HG02610 (cell line): ENCODE data around the gene PTCH1.

ENCODE experiments used
- ATAC-seq: cut with Tn5 transposase; IDR thresholded peaks from one replicate; pipeline ENCODE4 v1.9.1; 2021; ENCODE audit warnings: mild to moderate bottlenecking, moderate library complexity; ENCODE audit not compliant: unreplicated experiment

PTCH1 gene

GRCh38 chr9:95443301-95443700 lies 73.5 kb downstream of the PTCH1 start:
- ATAC-seq = no peak

DNA sequence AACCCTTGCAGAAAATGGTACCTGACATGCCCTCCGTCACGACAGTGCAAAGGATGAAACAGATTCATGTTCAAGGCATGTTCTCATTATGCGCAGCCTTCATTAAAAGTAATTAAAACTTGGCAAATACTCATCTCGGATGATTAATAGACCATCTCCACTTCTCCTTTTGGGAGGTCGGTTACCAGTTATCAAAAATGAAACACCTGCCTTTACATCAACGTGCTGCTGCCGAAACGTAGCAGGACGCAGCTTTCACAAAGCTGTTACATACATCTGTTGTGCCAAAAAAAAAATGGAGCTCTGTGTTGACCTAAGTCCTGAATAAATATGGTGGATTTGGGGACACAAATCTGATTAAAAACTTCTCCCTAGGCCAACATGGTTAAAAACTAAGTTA lies 75.7 kb downstream of the PTCH1 start:
- ATAC-seq = no peak

GRCh38 chr9:95440447-95440846 lies 76.3 kb downstream of the PTCH1 start:
- ATAC-seq = no peak

DNA sequence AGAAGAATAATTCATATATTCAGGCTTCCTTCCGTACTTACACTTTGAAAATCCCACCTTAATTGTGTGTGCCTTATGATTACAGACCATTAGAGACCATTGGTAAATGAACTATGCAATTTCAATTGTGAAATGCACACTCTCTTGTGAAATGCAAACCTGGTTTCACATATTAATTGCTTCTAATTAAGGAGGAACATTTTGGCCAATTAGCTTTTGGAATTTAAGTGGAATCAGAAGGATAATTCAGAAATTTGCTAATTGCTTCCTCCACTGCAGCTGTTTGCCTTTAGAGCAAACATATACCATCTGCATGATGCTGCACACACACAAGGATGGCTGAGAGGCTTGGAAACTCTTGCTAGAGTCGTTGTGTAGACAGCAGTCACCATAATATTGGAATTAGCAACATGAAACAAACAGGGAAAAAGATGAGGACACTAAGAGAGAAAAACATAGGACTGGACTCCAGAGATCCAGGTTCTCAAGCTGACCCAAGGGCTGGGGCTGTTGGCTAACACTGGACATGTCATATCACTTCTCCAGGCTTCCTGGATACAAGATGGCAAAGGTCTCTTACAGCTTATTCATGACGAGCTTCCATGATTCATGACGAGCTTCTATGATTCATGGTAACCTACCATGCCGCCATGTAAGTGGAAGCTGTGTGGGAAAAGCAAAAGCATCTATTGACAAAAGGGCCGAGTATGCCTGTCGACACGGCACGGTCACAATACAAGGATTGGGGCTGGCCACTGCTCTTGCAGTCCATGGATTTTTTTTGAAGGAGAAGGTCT lies 78.0 kb downstream of the PTCH1 start:
- ATAC-seq = no peak

DNA sequence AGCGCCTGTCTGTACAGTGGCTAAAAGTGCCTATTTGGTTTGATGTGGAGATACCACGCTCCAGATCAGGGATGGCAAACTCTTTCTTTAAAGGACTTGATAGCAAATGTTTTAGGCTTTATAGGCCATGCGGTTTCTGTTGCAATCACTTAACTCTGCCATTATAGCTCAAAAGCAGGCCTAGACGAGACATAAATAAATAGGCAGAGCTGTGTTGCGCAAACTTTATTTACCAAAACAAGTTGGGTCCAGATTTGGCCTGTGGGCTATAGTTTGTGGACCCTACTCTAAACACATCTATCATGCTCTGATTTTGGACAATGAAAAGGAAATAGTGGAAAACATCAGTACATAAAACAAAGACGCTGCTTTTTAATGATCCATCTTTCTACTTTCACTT lies 79.2 kb downstream of the PTCH1 start:
- ATAC-seq = no peak

DNA sequence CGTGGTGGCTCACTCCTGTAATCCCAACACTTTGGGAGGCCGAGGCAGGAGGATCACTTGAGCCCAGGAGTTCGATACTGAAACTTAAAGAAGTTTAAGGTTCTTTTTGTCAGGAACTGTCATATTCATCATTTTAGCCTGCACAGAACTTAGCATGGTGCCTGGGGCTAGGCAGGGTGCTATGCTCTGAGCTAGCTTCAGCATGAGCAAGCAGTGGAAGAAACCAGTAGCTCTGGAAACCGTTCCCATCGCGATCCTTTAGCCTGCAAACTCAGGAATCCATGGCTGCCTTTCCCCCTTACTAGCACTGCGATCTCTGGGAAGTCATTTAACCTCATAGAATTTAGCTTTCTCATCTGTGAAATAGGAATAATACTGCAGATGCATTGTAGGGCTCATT lies 80.4 kb downstream of the PTCH1 start:
- ATAC-seq = no peak

- no peak for ATAC-seq
Observed at GRCh38 chr9:95435074-95435728, 81.6 kb downstream of the PTCH1 start.

- no peak for ATAC-seq
Observed at GRCh38 chr9:95434116-95435073, 82.4 kb downstream of the PTCH1 start.

GRCh38 chr9:95433096-95433819 lies 83.5 kb downstream of the PTCH1 start:
- ATAC-seq = no peak

DNA sequence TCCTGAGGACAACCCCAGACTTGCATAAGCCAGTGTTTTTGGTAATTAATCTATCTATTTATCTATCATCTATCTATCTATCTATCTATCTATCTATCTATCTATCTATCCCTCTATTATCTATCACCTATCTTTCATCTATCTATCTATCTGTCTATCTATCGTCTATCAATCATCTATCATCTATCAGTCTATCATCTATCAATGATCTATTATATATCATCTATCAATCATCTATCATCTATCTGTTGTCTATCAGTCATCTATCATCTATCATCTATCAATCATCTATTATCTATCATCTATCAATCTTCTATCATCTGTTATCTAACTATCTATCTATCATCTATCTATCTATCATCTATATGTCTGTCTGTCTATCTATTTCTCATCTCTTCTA lies 85.5 kb downstream of the PTCH1 start:
- ATAC-seq = no peak

DNA sequence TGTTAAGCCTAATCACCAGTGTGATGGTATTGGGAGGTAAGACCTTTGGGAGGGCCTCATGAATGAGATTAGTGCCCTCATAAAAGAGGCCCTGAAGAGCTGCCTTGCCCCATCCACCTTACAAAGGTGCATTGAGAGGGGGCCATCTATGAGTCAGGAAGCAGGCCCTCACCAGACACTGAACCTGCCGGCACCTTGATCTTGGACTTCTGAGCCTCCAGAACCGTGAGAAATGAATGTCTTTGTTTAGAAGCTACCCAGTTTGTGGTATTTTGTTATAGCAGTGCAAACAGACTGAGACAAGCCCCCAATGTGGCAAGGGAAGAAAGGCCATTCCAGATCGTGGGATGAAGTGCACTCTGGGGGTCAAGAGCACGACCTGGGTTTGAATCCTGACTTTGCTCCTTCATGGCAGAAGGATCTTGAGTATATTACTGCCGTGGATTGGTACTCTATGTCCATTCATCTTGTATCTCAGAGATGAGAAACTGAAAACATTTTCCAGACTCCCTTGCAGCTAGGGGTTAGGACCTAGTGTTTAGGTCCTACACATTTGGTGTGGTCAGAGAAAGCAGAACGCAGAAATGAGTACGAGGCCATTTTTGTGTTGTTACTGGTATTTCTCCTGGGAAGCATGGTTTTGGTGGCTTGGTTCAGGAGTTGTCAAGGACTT lies 86.7 kb downstream of the PTCH1 start:
- ATAC-seq = no peak

- no peak for ATAC-seq
Observed at GRCh38 chr9:95429096-95429495, 87.7 kb downstream of the PTCH1 start.

DNA sequence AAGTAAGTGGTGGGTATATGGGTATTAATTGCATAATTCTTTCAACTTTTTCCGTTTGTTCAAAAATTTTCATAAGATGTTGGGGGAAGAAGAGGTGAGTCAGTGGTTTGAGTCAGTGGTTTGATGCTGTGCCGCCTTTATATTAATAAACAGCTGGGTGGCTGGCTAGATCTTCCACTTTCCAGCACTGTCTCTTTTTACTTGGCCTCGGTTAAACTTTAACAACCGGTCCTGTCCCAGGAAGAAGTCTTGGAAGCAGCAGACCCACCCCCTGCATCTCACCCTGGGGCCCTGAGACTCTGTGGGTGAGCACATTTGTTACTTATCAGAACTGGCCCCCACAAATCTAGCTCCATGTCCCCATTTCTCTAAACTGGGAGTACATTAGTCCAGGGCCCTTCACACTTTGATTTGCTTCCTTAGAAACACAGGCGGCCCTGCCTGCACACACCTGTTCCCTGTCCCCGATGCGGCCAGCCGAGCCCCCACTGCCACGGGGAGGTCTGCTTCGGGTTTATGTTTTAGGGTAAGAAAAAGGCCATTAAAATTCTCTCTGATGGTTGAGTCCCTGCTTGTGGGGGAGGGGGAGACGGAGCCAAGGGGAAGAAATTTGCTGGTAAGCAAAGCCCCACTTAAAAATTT lies 90.7 kb downstream of the PTCH1 start:
- ATAC-seq = no peak

GRCh38 chr9:95422650-95423049 lies 94.1 kb downstream of the PTCH1 start:
- ATAC-seq = no peak

DNA sequence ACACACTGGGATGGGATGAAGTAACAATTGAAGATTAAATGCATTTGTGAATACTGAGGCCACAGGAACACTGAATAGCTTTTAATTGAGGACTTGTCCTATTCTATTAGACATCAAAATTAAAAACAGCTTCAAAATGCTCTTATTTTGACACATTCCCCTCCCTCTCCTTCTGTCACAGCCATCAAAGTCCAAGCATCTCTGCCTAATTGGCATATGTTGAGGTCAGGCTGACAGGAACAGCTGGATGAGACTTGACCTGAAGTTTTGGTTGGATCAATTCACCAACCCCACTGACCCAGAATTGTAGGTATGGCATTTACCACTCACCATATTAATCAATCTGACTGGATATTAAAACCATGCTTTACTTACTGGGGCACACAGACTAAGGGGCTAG lies 96.3 kb downstream of the PTCH1 start:
- no peak for ATAC-seq

GRCh38 chr9:95419444-95419843 lies 97.3 kb downstream of the PTCH1 start:
- no peak for ATAC-seq

DNA sequence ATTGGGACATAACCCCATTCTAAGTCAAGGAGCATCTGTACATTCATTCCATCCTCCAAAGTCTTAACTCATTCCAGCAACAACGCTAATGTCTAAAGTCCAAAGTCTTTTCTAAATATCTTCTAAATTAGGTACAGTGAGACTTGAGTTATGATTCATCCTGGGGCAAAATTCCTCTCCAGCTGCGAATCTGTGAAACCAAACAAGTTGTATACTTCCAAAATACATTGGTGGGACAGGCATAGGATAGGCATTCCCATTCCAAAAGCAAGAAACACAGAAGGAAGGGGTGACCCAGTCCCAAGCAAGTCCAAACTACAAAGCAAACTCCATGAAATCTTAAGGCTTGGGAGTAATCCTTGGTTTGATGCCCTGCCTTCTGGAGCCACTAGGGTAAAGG lies 101.6 kb downstream of the PTCH1 start:
- no peak for ATAC-seq

- ATAC-seq = no peak
Observed at GRCh38 chr9:95413793-95414192, 103.0 kb downstream of the PTCH1 start.

DNA sequence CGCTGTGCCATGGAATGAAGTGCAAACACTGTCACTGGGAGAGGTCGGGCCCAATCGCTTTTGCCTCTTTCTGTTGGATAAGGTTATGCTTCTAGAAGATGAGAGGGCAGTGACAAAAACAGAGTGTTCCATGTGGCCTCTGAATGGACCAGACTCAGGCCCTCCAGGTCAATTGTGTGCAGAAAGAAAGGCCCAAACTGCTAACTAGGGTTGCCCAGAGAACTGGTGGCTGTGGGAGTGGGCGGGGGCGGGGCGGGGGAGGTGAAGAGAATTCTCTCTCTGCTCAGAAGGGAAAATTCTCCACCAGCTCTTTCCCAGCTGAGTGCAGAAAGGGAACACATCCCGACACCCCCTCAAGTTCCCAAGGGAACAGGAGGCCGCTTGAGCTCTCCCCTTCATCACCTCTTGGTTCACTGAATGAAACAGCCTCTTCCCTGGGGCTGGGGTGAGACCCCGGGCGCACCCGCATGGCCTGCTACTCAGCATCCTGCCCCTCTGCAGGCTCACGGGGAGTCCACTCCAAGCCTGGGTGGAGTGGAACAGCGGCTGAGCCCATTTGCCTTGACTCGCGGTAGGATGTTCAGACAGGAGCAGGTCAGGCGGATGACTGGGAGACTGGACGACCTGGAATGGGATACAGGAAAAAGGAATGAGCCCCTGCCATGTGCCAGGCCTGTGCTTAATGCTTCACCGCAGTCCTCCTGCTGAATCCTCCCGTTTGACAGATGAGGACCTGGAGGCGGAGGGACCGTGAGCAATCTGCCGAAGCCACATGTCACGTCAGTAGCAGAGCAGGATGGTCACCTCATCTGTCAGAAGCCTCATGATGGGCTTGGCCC lies 105.5 kb downstream of the PTCH1 start:
- no peak for ATAC-seq
